B cell (primary cell): Measurements from ENCODE around the gene NHERF2. TPM values are rescaled to one million over a fixed set of nuclear protein-coding genes. Genes with fewer than 3 reads are reported as not detected.

ENCODE experiments used
- ATAC-seq: fragments of 200-7000 bp; cut with Tn5 transposase; one replicate; pipeline ENCODE4 v1.10.0; 2021; ENCODE audit warnings: low read depth, mild to moderate bottlenecking, moderate number of reproducible peaks, moderate library complexity
- CTCF ChIA-PET: fragments of 350-600 bp; sonication (Branson Sonifier 250); formaldehyde crosslinking; loops from one replicate; lab custom pipeline; 2021; ENCODE audit warnings: antibody characterized with exemption, inconsistent platforms; lab: Charles Lee
- POLR2A ChIA-PET: fragments of 350-600 bp; sonication (Branson Sonifier 250); formaldehyde crosslinking; loops from one replicate; lab custom pipeline; 2021; ENCODE audit warnings: antibody characterized with exemption; lab: Charles Lee
- DNase-seq: peaks from one replicate; pipeline ENCODE4 v3.0.0; 2013
- H2AFZ ChIP-seq: 2 replicates; pipeline ENCODE4 v1.6.1; 2012; ENCODE audit warnings: mild to moderate bottlenecking, low read depth, low read length; ENCODE audit not compliant: insufficient read depth, poor library complexity, severe bottlenecking
- H3K27ac ChIP-seq, 2 donors: 1 replicate in 1 of 2; 2 replicates in 1 of 2; pipeline ENCODE4 v1.5.1; 2012 to 2013; ENCODE audit warnings: low read length in 2 of 2, mild to moderate bottlenecking in 2 of 2, moderate library complexity in 1 of 2
- H3K27me3 ChIP-seq, 4 experiments: fragments of 200-600 bp in 1 of 4; sonication (generic) in 1 of 4; replicated peaks in 1 of 4; 1 replicate in 2 of 4; 2 replicates in 2 of 4; pipeline versions ENCODE4 v1.6.1 to v1.7.0; 2013 to 2016; ENCODE audit warnings: low read length in 3 of 4, mild to moderate bottlenecking in 2 of 4, mixed read lengths in 1 of 4, moderate library complexity in 1 of 4; ENCODE audit not compliant: insufficient read depth in 4 of 4, control insufficient read depth in 3 of 4; ENCODE audit errors: control extremely low read depth in 1 of 4
- H3K36me3 ChIP-seq, 2 experiments: replicated peaks in 1 of 2; 1 replicate in 1 of 2; 2 replicates in 1 of 2; pipeline versions ENCODE4 v1.6.1 to v1.7.1; 2013; ENCODE audit warnings: low read length in 1 of 2; ENCODE audit not compliant: insufficient read depth in 2 of 2, control insufficient read depth in 1 of 2; ENCODE audit errors: control extremely low read depth in 1 of 2, extremely low read depth in 1 of 2
- H3K4me1 ChIP-seq, 2 donors: fragments of 200-600 bp in 1 of 2; sonication (generic) in 1 of 2; 1 replicate in 1 of 2; 2 replicates in 1 of 2; pipeline versions ENCODE4 v1.5.1 to v1.6.1; 2013 to 2017; ENCODE audit warnings: low read length in 2 of 2; ENCODE audit not compliant: control insufficient read depth in 2 of 2, insufficient read depth in 2 of 2
- H3K4me2 ChIP-seq: replicated peaks from 2 replicates; pipeline ENCODE3; 2012; ENCODE audit warnings: mild to moderate bottlenecking, low read depth, low read length; ENCODE audit not compliant: poor library complexity, severe bottlenecking
- H3K4me3 ChIP-seq, 5 experiments: fragments of 200-600 bp in 1 of 5; sonication (generic) in 1 of 5; 1 replicate in 3 of 5; 2 replicates in 2 of 5; pipeline versions ENCODE4 v1.5.1 to v1.7.0; 2011 to 2016; ENCODE audit warnings: low read length in 4 of 5, mild to moderate bottlenecking in 4 of 5, low read depth in 2 of 5, control low read depth in 1 of 5, moderate library complexity in 1 of 5; ENCODE audit not compliant: insufficient read depth in 1 of 5; ENCODE audit errors: control extremely low read depth in 1 of 5, extremely low read depth in 1 of 5
- H3K79me2 ChIP-seq: fragments of 200-600 bp; sonication (generic); one replicate; pipeline ENCODE4 v1.6.0; 2016; ENCODE audit warnings: low read length; ENCODE audit not compliant: control insufficient read depth, insufficient read depth
- H3K9ac ChIP-seq: fragments of 200-600 bp; sonication (generic); 2 replicates; pipeline ENCODE4 v1.6.1; 2017; ENCODE audit warnings: mild to moderate bottlenecking, low read length, moderate library complexity
- H3K9me3 ChIP-seq, 3 donors: one replicate each; pipeline versions ENCODE4 v1.6.1 to v1.7.1; 2013; ENCODE audit warnings: low read length in 2 of 3; ENCODE audit not compliant: control insufficient read depth in 2 of 3, insufficient read depth in 1 of 3; ENCODE audit errors: control extremely low read depth in 1 of 3
- H4K20me1 ChIP-seq: 2 replicates; pipeline ENCODE4 v1.6.0; 2012; ENCODE audit warnings: mild to moderate bottlenecking, low read length; ENCODE audit not compliant: insufficient read depth, control insufficient read depth, poor library complexity, severe bottlenecking
- H3K27ac Mint-ChIP-seq: one replicate; pipeline ENCODE4 v1.8.0; 2021; ENCODE audit warnings: mixed read lengths
- H3K27me3 Mint-ChIP-seq: one replicate; pipeline ENCODE4 v1.8.0; 2021; ENCODE audit warnings: mixed read lengths
- H3K4me1 Mint-ChIP-seq: one replicate; pipeline ENCODE4 v1.8.0; 2021; ENCODE audit warnings: mixed read lengths
- H3K4me3 Mint-ChIP-seq: one replicate; pipeline ENCODE4 v1.8.0; 2021; ENCODE audit warnings: mixed read lengths
- H3K9me3 Mint-ChIP-seq: one replicate; pipeline ENCODE4 v1.8.0; 2022; ENCODE audit warnings: mixed read lengths; ENCODE audit not compliant: insufficient read depth
- CTCF ChIP-seq: fragments of 200-600 bp; IDR thresholded peaks from one replicate; pipeline ENCODE4 v1.8.0; 2022; ENCODE audit warnings: antibody characterized with exemption, mild to moderate bottlenecking
- EZH2 ChIP-seq: IDR thresholded peaks from 2 replicates; pipeline ENCODE4 v1.6.1; 2012; ENCODE audit warnings: borderline replicate concordance, low read depth, mild to moderate bottlenecking, moderate library complexity, low read length; ENCODE audit not compliant: insufficient read depth, poor library complexity, severe bottlenecking
- WGBS: methylation state at CpG from one replicate; pipeline ENCODE4 v1.1.5; 2013; ENCODE audit warnings: missing lambda C conversion rate; ENCODE audit not compliant: insufficient coverage; 5-methylcytosine and 5-hydroxymethylcytosine counted together
- intact Hi-C: fragments of 100-400 bp; cut with micrococcal nuclease; formaldehyde crosslinking; loops from one replicate; pipeline ENCODE4 v1.10.0; 2022
- polyA plus RNA-seq: library from polyadenylated mRNA; depleted of rRNA; stranded (reverse); fragments of >200 nt; gene quantifications from 2 replicates; pipeline ENCODE4 v1.2.3, GENCODE V29; 2012
- total RNA-seq, 2 donors: library from RNA; stranded (reverse); fragments of 120-200 nt in 1 of 2; gene quantifications; 1 replicate in 1 of 2; 2 replicates in 1 of 2; pipeline versions ENCODE4 v1.2.3 to v1.2.4, GENCODE V29; 2013 to 2022

The NHERF2 gene
- total and polyA plus RNA-seq, 2 donors (not counting 1 experiment from before 2014, with no cell fraction given) = 1.8 to 2.2 TPM

DNA sequence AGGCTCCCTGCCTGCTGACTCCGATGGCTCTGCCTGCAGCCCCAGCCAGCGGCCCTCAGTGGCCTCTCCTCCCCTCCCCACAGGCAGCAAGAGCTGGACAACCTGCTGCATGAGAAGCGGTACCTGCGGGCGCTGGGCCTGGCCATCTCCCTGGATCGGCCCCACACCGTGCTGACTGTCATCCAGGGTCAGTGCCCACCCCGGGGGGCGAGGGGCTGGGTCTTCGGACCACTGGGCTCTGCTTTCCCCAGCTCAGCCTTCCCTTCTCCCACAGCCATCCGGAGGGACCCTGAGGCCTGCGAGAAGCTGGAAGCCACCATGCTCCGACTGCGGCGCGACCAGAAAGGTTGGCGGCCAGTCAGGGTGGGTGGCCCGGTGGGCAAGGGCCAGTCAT lies 48.8 kb upstream of the NHERF2 start:
- Histone ChIP-seq H3K27me3 (peaks cover 0 to 63% (median 18%) of the 10 kb centered on the region in 4 experiments), H2AFZ (no peak overlapping the region), H3K9me3 (peaks cover 0 to 6% (median 0%) of the 10 kb centered on the region in 3 donors), H4K20me1 (peaks cover 41% of the 10 kb centered on the region), H3K4me1 (peaks cover 4 to 16% of the 10 kb centered on the region in 2 donors), H3K9ac (no peak overlapping the region), H3K27ac (no peak overlapping the region), H3K79me2 (peaks cover 21% of the 10 kb centered on the region), H3K4me2 (no peak overlapping the region), H3K36me3 (peaks cover 0 to 42% of the 10 kb centered on the region in 2 experiments), H3K4me3 (no peak overlapping the region)
- CTCF ChIA-PET = interaction anchor here (0.6 to 1.3 kb wide), 3 partner anchors 26 to 895 kb away, joined by 3 to 4 read pairs (median 4); no protein-coding TSS in a partner anchor
- ATAC-seq = no peak
- Mint-ChIP-seq H3K4me1 (peaks cover 11% of the 10 kb centered on the region), H3K27ac (no peak overlapping the region), H3K9me3 (no peaks in the 10 kb centered on the region), H3K4me3 (no peak overlapping the region), H3K27me3 (peaks cover 2% of the 10 kb centered on the region)
- WGBS = over 99% methylated on average over 18 of the region's 18 CpGs
- no peak for DNase-seq
- intact Hi-C loops = no loop called here
- POLR2A ChIA-PET = interaction anchor here (1.5 to 2.0 kb wide), 2 partner anchors 13 kb away, joined by 3 to 5 read pairs; partner anchors contain the start of gene RPS2
- no peak for TF ChIP-seq EZH2

DNA sequence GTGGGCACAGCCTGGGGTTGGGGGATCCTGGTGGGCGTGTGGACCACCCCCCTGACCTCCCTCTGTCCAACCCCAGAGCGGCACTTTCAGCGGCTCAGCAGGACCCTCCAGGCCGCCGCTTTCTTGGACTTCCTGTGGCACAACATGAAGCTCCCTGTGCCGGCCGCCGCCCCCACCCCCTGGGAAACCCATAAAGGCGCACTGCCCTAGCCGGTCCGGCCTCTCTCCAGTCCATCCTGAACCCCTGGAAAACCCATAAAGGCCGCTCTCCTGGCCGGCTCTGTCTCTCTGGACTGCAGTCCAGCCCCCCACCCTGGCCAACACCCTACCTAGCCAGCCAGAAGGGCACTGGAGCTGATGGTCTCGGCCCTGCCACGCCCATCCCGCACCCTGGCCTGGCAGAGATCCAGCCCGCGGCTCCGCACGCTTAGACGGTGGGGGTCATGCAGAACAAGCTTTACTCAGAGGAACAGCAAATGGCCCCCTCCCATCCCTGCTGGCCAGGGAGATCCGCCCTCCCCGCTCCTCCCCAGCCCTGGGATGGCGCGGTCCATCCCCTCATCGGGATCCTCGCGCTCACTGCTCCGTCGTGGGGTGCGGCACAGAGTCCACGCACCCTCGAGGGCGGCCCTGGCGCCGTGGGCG lies 48.1 kb upstream of the NHERF2 start:
- WGBS = 92% methylated on average over 29 of the region's 37 CpGs
- no peaks in the 10 kb centered on the region for H3K9me3 Mint-ChIP-seq
- Histone ChIP-seq H3K9ac (no peak overlapping the region), H3K4me2 (no peak overlapping the region), H3K9me3 (peaks cover 0 to 6% (median 0%) of the 10 kb centered on the region in 3 donors), H2AFZ (no peak overlapping the region), H3K4me3 (no peak overlapping the region), H3K27me3 (peaks cover 0 to 65% (median 20%) of the 10 kb centered on the region in 4 experiments), H3K4me1 (peaks cover 8 to 22% of the 10 kb centered on the region in 2 donors), H3K79me2 (peaks cover 14% of the 10 kb centered on the region), H4K20me1 (peaks cover 35% of the 10 kb centered on the region), H3K36me3 (peaks cover 0 to 42% of the 10 kb centered on the region in 2 experiments), H3K27ac (no peak overlapping the region)
- peaks cover 12% of the 10 kb centered on the region for H3K4me1 Mint-ChIP-seq
- peaks cover 6% of the 10 kb centered on the region for H3K27me3 Mint-ChIP-seq
- CTCF ChIA-PET = interaction anchor here (0.6 to 1.0 kb wide), 2 partner anchors 43 to 894 kb away, joined by 3 to 4 read pairs; no protein-coding TSS in a partner anchor
- TF ChIP-seq CTCF (no peak), EZH2 (no peak)
- H3K4me3 Mint-ChIP-seq = no peak overlapping the region
- no peak overlapping the region for H3K27ac Mint-ChIP-seq
- POLR2A ChIA-PET = interaction anchor here (1.5 to 2.0 kb wide), 2 partner anchors 13 to 14 kb away, joined by 3 to 5 read pairs; partner anchors contain the start of gene RPS2
- intact Hi-C loops = no loop called here
- ATAC-seq = no peak
- no peak for DNase-seq
